H1 (cell line): Measurements from ENCODE around the gene CAPN1. TPM values are rescaled to one million over a fixed set of nuclear protein-coding genes. Genes with fewer than 3 reads are reported as not detected.
"Not testable (repeated sequence)": the region's sequence is repeated elsewhere in the genome, so short reads cannot be mapped to it uniquely, and the experiment has no call there.

Source experiments
- CTCF ChIA-PET: fragments of 300-600 bp; sonication (Branson Sonifier 250); formaldehyde crosslinking; loops from one replicate; lab custom pipeline; 2021; ENCODE audit not compliant: partially characterized antibody; lab: Charles Lee
- POLR2A ChIA-PET: fragments of 300-600 bp; sonication (Branson Sonifier 250); formaldehyde crosslinking; loops from one replicate; lab custom pipeline; 2021; ENCODE audit warnings: inconsistent platforms; ENCODE audit not compliant: partially characterized antibody; lab: Charles Lee
- DNase-seq, 2 experiments: peaks; one replicate each; pipeline versions ENCODE4 v3.0.0 to v3.0.0-alpha.2; 2010 to 2022; ENCODE audit warnings: low spot score in 2 of 2, low read depth in 1 of 2, mixed read lengths in 1 of 2
- FAIRE-seq: peaks from 2 replicates; lab custom pipeline; 2011; peaks lifted over from hg19 to GRCh38; lab: Jason Lieb, UNC
- H2AFZ ChIP-seq: 2 replicates; pipeline ENCODE4 v1.8.1; 2012; ENCODE audit warnings: low read length, inconsistent platforms
- H2AK5ac ChIP-seq: 2 replicates; pipeline ENCODE4 v1.6.1; 2013; ENCODE audit warnings: low read depth, low read length
- H2BK120ac ChIP-seq: replicated peaks from 2 replicates; pipeline ENCODE3; 2013; ENCODE audit warnings: low read depth, low read length, inconsistent platforms
- H2BK12ac ChIP-seq: 2 replicates; pipeline ENCODE4 v1.6.1; 2013; ENCODE audit warnings: low read depth, low read length
- H2BK15ac ChIP-seq: 2 replicates; pipeline ENCODE4 v1.6.1; 2013; ENCODE audit warnings: low read length
- H2BK20ac ChIP-seq: 2 replicates; pipeline ENCODE4 v1.6.1; 2013; ENCODE audit warnings: low read length
- H2BK5ac ChIP-seq: 2 replicates; pipeline ENCODE4 v1.6.1; 2013; ENCODE audit warnings: low read depth, low read length
- H3K14ac ChIP-seq: 2 replicates; pipeline ENCODE4 v1.6.1; 2013; ENCODE audit warnings: inconsistent platforms; ENCODE audit not compliant: insufficient read length
- H3K18ac ChIP-seq: 2 replicates; pipeline ENCODE4 v1.6.1; 2013; ENCODE audit warnings: low read length; ENCODE audit errors: extremely low read depth
- H3K23ac ChIP-seq: 2 replicates; pipeline ENCODE4 v1.6.1; 2013; ENCODE audit warnings: inconsistent platforms; ENCODE audit not compliant: insufficient read length
- H3K23me2 ChIP-seq: 2 replicates; pipeline ENCODE4 v1.6.1; 2013; ENCODE audit warnings: low read depth, low read length
- H3K27ac ChIP-seq: 2 replicates; pipeline ENCODE4 v1.6.1; 2011; ENCODE audit warnings: low read depth, low read length, inconsistent platforms
- H3K27me3 ChIP-seq, 4 experiments: replicated peaks in 1 of 4; 1 replicate in 1 of 4; 2 replicates in 3 of 4; pipeline versions ENCODE4 v1.6.1 to v1.8.1; 2011 to 2013; ENCODE audit warnings: low read length in 3 of 4, mild to moderate bottlenecking in 3 of 4, inconsistent platforms in 2 of 4, mixed read lengths in 2 of 4, moderate library complexity in 1 of 4; ENCODE audit not compliant: control insufficient read depth in 3 of 4, insufficient read depth in 3 of 4; ENCODE audit errors: extremely low read depth in 1 of 4
- H3K36me3 ChIP-seq, 4 experiments: 2 replicates each; pipeline versions ENCODE4 v1.6.1 to v1.8.1; 2011 to 2013; ENCODE audit warnings: mild to moderate bottlenecking in 4 of 4, low read length in 3 of 4, moderate library complexity in 2 of 4, control low read depth in 1 of 4, inconsistent platforms in 1 of 4; ENCODE audit not compliant: insufficient read depth in 4 of 4, control insufficient read depth in 2 of 4
- H3K4ac ChIP-seq: replicated peaks from 2 replicates; pipeline ENCODE3; 2013; ENCODE audit warnings: low read length, low read depth, mixed read lengths, inconsistent platforms; ENCODE audit not compliant: insufficient read length
- H3K4me1 ChIP-seq, 4 experiments: replicated peaks in 1 of 4; 1 replicate in 1 of 4; 2 replicates in 3 of 4; pipeline versions ENCODE4 v1.6.1 to v1.8.1; 2011 to 2013; ENCODE audit warnings: low read length in 3 of 4, inconsistent platforms in 2 of 4, mixed read lengths in 1 of 4; ENCODE audit not compliant: insufficient read depth in 4 of 4, control insufficient read depth in 3 of 4
- H3K4me2 ChIP-seq, 2 experiments: 2 replicates each; pipeline versions ENCODE4 v1.6.1 to v1.8.1; 2011 to 2013; ENCODE audit warnings: low read depth in 2 of 2, low read length in 2 of 2, control low read depth in 1 of 2, inconsistent platforms in 1 of 2, mild to moderate bottlenecking in 1 of 2; ENCODE audit not compliant: insufficient read depth in 1 of 2
- H3K4me3 ChIP-seq, 4 experiments: fragments of 200-600, 300-600 bp in 1 of 4; sonication (generic), shearing (Covaris generic), sonication (Bioruptor Twin) in 1 of 4; 2 replicates each; pipeline versions ENCODE4 v1.5.1 to v1.8.1; 2011 to 2016; ENCODE audit warnings: low read length in 4 of 4, low read depth in 3 of 4, control low read depth in 2 of 4, inconsistent platforms in 2 of 4, mild to moderate bottlenecking in 2 of 4, mixed read lengths in 1 of 4, moderate library complexity in 1 of 4; ENCODE audit not compliant: insufficient read depth in 2 of 4; ENCODE audit errors: extremely low read depth in 1 of 4
- H3K56ac ChIP-seq: replicated peaks from 2 replicates; pipeline ENCODE3; 2013; ENCODE audit warnings: low read depth, mild to moderate bottlenecking, mixed read lengths, low read length, inconsistent platforms; ENCODE audit not compliant: insufficient read length
- H3K79me1 ChIP-seq: 2 replicates; pipeline ENCODE4 v1.6.1; 2013; ENCODE audit warnings: low read depth, low read length, control low read depth
- H3K79me2 ChIP-seq, 2 experiments: 2 replicates each; pipeline versions ENCODE4 v1.6.1 to v1.8.1; 2012 to 2013; ENCODE audit warnings: low read length in 2 of 2, mild to moderate bottlenecking in 2 of 2, inconsistent platforms in 1 of 2; ENCODE audit not compliant: insufficient read depth in 2 of 2, control insufficient read depth in 1 of 2
- H3K9ac ChIP-seq, 4 experiments: replicated peaks in 1 of 4; 1 replicate in 1 of 4; 2 replicates in 3 of 4; pipeline versions ENCODE4 v1.6.1 to v1.8.1; 2011 to 2013; ENCODE audit warnings: low read depth in 3 of 4, low read length in 3 of 4, control low read depth in 2 of 4, mild to moderate bottlenecking in 2 of 4, moderate library complexity in 2 of 4, inconsistent platforms in 1 of 4; ENCODE audit errors: extremely low read depth in 1 of 4
- H3K9me3 ChIP-seq, 2 experiments: 2 replicates each; pipeline versions ENCODE4 v1.6.1 to v1.8.1; 2012 to 2013; ENCODE audit warnings: mild to moderate bottlenecking in 2 of 2, moderate library complexity in 2 of 2, control low read depth in 1 of 2, inconsistent platforms in 1 of 2, low read depth in 1 of 2, low read length in 1 of 2, mixed read lengths in 1 of 2; ENCODE audit not compliant: insufficient read depth in 2 of 2
- H4K20me1 ChIP-seq, 2 experiments: replicated peaks in 1 of 2; 2 replicates each; pipeline versions ENCODE3 to v1.8.1; 2011 to 2013; ENCODE audit warnings: inconsistent platforms in 2 of 2, low read length in 2 of 2, mild to moderate bottlenecking in 1 of 2; ENCODE audit not compliant: insufficient read depth in 2 of 2, control insufficient read depth in 1 of 2
- H4K5ac ChIP-seq: 2 replicates; pipeline ENCODE4 v1.6.1; 2013; ENCODE audit warnings: low read length, low read depth, mixed read lengths, inconsistent platforms; ENCODE audit not compliant: insufficient read length
- H4K8ac ChIP-seq: 2 replicates; pipeline ENCODE4 v1.8.0; 2013; ENCODE audit warnings: mild to moderate bottlenecking, moderate library complexity, low read length, inconsistent platforms; ENCODE audit not compliant: insufficient read depth; ENCODE audit errors: extremely low read depth
- H4K91ac ChIP-seq: replicated peaks from 2 replicates; pipeline ENCODE3; 2013; ENCODE audit warnings: low read length, mixed read lengths, inconsistent platforms; ENCODE audit not compliant: insufficient read length
- WGBS, 2 experiments: shearing (Covaris generic) in 1 of 2; methylation state at CpG; one replicate each; pipeline versions ENCODE4 v1.1.6 to v1.1.7; 2013 to 2015; ENCODE audit warnings: low lambda C conversion rate in 2 of 2, mixed read lengths in 2 of 2, inconsistent platforms in 1 of 2, low coverage in 1 of 2, missing lambda C conversion rate in 1 of 2; ENCODE audit not compliant: insufficient replicate concordance in 2 of 2, insufficient coverage in 1 of 2, insufficient read length in 1 of 2; ENCODE audit errors: extremely low coverage in 1 of 2, missing lambda C conversion rate in 1 of 2; 5-methylcytosine and 5-hydroxymethylcytosine counted together
- polyA plus RNA-seq, 7 experiments: library from polyadenylated mRNA; depleted of rRNA in 3 of 7; stranded (reverse) in 5 of 7; unstranded in 2 of 7; fragments of >200 nt in 5 of 7; fragments of 200-250 nt in 2 of 7; gene quantifications; 1 replicate in 5 of 7; 2 replicates in 1 of 7; 4 replicates in 1 of 7; pipeline versions ENCODE4 v1.2.1 to v1.2.3, GENCODE V29; 2011 to 2013; ENCODE audit warnings: missing spikeins in 2 of 7, mixed read lengths in 2 of 7
- total RNA-seq: library from RNA; stranded (reverse); fragmentation: NEBNext Ultra II Directional; extraction: Animal tissue kit (Norgen Biotek cat#: 25700); gene quantifications from 2 replicates; pipeline ENCODE4 v1.2.1, GENCODE V29; 2021

CAPN1 gene
- total and polyA plus RNA-seq, 2 of the 8 experiments (the other 6 are each of a cell fraction or from before 2014, with no cell fraction given): 194 to 233 TPM

DNA sequence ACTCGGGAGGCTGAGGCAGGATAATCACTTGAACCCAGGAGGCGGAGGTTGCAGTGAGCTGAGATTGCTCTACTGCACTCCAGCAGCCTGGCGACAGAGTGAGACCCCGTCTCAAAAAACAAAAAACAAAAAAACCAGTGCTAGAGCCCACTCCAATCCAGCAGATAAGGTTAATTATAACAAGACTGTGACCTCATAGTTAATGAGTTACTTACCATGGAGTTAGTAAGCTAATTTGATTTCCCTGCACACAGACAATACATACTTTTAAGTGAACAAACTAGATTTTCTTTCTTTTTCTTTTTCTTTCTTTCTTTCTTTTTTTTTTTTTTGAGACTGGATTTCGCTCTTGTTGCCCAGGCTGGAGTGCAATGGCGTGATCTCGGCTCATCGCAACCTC lies 63.3 kb downstream of the CAPN1 start:
- ChIA-PET POLR2A (interaction anchor here (0.7 to 6.8 kb wide), 6 partner anchors 11 to 130 kb away, joined by 3 to 54 read pairs (median 18); no protein-coding TSS in a partner anchor), CTCF (interaction anchor here (0.7 to 5.7 kb wide), 7 partner anchors 8 to 134 kb away, joined by 3 to 35 read pairs (median 8); no protein-coding TSS in a partner anchor)
- H3K4me1 ChIP-seq: peaks cover 3 to 12% (median 5%) of the 10 kb centered on the region in 4 experiments; a peak in 5 of 7 replicates
- not testable (repeated sequence) for H3K79me1 ChIP-seq, H2AFZ ChIP-seq, H3K23me2 ChIP-seq, H3K18ac ChIP-seq, H2BK120ac ChIP-seq, H3K9me3 ChIP-seq, H4K20me1 ChIP-seq, FAIRE-seq, H2AK5ac ChIP-seq, H3K23ac ChIP-seq, H4K5ac ChIP-seq, H3K56ac ChIP-seq, H3K27me3 ChIP-seq, H4K91ac ChIP-seq, H2BK15ac ChIP-seq, DNase-seq, H4K8ac ChIP-seq, H3K4me3 ChIP-seq, H3K9ac ChIP-seq, H2BK12ac ChIP-seq, H3K14ac ChIP-seq, H3K36me3 ChIP-seq, H3K27ac ChIP-seq, H3K4ac ChIP-seq, H2BK20ac ChIP-seq, H3K79me2 ChIP-seq, H2BK5ac ChIP-seq, H3K4me2 ChIP-seq
- 100% methylated on average over 4 of the region's 8 CpGs; no CpG with 5 or more reads in 1 of the 2 experiments for WGBS, 2 experiments
